ENCODE data around the gene DUSP1. TPM values are rescaled to one million over a fixed set of nuclear protein-coding genes. Genes with fewer than 3 reads are reported as not detected.
A peak's percentile ranks its signal among the peaks of the same experiment; 100 is the strongest.

DUSP1 gene
- polyA plus RNA-seq, 1 experiment, result 432 TPM

- TF ChIP-seq CTCF (IDR thresholded peaks at IDR 0.05; ENCODE audit: insufficient read depth, low read depth, low read length), result no peak
- POLR2A ChIA-PET, result interaction anchor here (0.6 to 0.7 kb wide), 2 partner anchors 67 to 194 kb away, joined by 4 to 8 read pairs; no protein-coding TSS in a partner anchor
- Histone ChIP-seq H3K27me3 (ENCODE audit: control insufficient read depth, insufficient read depth, low read length) (no peaks in the 10 kb centered on the region), H3K36me3 (ENCODE audit: control insufficient read depth, insufficient read depth, low read length) (no peaks in the 10 kb centered on the region), H3K4me3 (ENCODE audit: low read depth, low read length) (no peak overlapping the region)
- CTCF ChIA-PET, result interaction anchor here (0.6 to 4.0 kb wide), 9 partner anchors 12 to 662 kb away, joined by 3 to 21 read pairs (median 4); partner anchors contain the start of gene DUSP1
- no peak for DNase-seq (ENCODE audit: low read depth)
These were observed 37.0 kb downstream of the DUSP1 start for GRCh38 chr5:172733974-172734346.

DNA sequence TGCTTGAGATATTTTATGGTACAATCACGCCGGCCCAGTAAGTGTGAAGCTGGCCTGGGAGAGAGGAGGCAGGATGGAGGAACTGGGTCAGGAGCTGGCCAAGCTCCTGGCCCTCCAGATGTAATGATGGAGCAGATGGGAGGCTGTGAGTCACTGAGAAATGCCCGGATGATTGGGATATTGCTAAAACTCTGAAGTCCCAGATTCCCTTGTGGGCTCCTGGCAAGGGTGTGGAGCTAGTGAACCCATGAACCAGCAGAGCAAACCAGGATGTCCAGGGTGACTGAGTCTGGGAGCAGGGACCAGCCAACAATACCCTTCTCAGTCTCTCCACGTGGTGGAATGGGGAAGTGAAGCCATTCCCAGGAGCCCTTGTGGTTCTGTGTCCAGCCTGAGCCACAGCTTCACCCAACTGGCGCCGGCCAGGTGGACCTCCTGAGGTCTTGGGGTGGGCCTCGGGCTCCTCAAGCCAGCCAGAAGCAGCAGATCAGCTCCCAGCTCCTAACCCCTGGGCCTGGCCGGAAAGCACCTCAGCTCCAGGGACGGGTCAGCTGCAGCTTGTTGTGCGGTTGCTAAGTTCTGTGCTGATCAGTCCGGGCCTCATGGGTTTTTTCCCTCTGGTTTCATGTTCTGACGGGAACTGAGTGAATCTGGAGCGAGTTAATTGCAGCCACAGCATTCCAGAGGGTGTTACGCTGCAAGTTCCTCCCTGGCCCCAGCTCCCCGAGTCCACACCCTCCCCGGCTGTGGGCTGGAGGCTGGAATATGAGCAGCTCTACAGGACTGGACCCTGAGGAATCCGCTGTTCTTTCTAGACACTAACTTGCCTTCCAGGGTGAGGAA lies 37.6 kb downstream of the DUSP1 start:
- Histone ChIP-seq H3K36me3 (ENCODE audit: control insufficient read depth, insufficient read depth, low read length) (no peaks in the 10 kb centered on the region), H3K4me3 (ENCODE audit: low read depth, low read length) (no peak overlapping the region), H3K27me3 (ENCODE audit: control insufficient read depth, insufficient read depth, low read length) (no peaks in the 10 kb centered on the region)
- POLR2A ChIA-PET, result interaction anchor here (0.6 to 1.5 kb wide), 6 partner anchors 9 to 195 kb away, joined by 3 to 10 read pairs (median 4); no protein-coding TSS in a partner anchor
- peak; percentile 99 for DNase-seq (ENCODE audit: low read depth)
- CTCF ChIA-PET, result interaction anchor here (0.6 to 4.0 kb wide), 16 partner anchors 8 to 663 kb away, joined by 3 to 21 read pairs (median 4); partner anchors contain the start of gene DUSP1
- TF ChIP-seq CTCF (IDR thresholded peaks at IDR 0.05; ENCODE audit: insufficient read depth, low read depth, low read length), result no peak

- POLR2A ChIA-PET, result interaction anchor here (0.6 to 1.5 kb wide), 2 partner anchors 10 to 15 kb away, joined by 3 read pairs; no protein-coding TSS in a partner anchor
- no peak for TF ChIP-seq CTCF (IDR thresholded peaks at IDR 0.05; ENCODE audit: insufficient read depth, low read depth, low read length)
- Histone ChIP-seq H3K27me3 (ENCODE audit: control insufficient read depth, insufficient read depth, low read length) (no peaks in the 10 kb centered on the region), H3K36me3 (ENCODE audit: control insufficient read depth, insufficient read depth, low read length) (no peaks in the 10 kb centered on the region), H3K4me3 (ENCODE audit: low read depth, low read length) (no peak overlapping the region)
- CTCF ChIA-PET, result interaction anchor here (0.7 to 4.0 kb wide), 12 partner anchors 9 to 202 kb away, joined by 3 to 21 read pairs (median 4); no protein-coding TSS in a partner anchor
- DNase-seq (ENCODE audit: low read depth), result no peak
These were observed 38.7 kb downstream of the DUSP1 start for GRCh38 chr5:172732201-172732865.

DNA sequence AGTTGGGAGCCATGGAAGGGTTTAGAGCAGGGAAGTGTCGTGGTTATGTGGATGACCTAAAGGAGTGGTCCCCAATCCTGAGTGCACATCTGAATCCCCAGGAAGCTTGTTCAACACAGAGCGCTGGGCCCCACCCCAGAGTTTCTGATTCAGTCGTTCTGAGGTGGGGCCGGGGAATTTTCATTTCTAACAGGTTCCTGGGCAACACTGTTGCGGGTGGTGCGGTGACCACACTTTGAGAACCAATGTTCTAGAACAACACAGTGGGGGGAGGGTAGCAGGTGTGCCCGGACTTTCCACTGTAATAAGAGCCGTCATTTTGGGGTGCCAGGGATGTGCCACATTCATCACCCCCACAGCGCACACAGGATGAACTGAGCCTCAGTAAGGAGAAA lies 39.3 kb downstream of the DUSP1 start:
- POLR2A ChIA-PET, result interaction anchor here (1.5 kb wide), 1 partner anchor 9 kb away, joined by 3 read pairs; no protein-coding TSS in a partner anchor
- no peak for DNase-seq (ENCODE audit: low read depth)
- no peak for TF ChIP-seq CTCF (IDR thresholded peaks at IDR 0.05; ENCODE audit: insufficient read depth, low read depth, low read length)
- Histone ChIP-seq H3K36me3 (ENCODE audit: control insufficient read depth, insufficient read depth, low read length) (no peaks in the 10 kb centered on the region), H3K4me3 (ENCODE audit: low read depth, low read length) (no peak overlapping the region), H3K27me3 (ENCODE audit: control insufficient read depth, insufficient read depth, low read length) (no peaks in the 10 kb centered on the region)
- CTCF ChIA-PET, result interaction anchor here (0.8 to 2.5 kb wide), 5 partner anchors 15 to 200 kb away, joined by 3 to 11 read pairs (median 4); no protein-coding TSS in a partner anchor
